ENCODE measurements around the gene EXOC3L4. TPM values are rescaled to one million over a fixed set of nuclear protein-coding genes. Genes with fewer than 3 reads are reported as not detected.
A peak's percentile ranks its signal among the peaks of the same experiment; 100 is the strongest.

EXOC3L4 gene
- total and polyA plus RNA-seq, 9 of the 15 experiments (the other 6 are each of a cell fraction or from before 2014, with no cell fraction given) = 0.10 to 6.7 (median 0.98) TPM; not detected in 1

DNA sequence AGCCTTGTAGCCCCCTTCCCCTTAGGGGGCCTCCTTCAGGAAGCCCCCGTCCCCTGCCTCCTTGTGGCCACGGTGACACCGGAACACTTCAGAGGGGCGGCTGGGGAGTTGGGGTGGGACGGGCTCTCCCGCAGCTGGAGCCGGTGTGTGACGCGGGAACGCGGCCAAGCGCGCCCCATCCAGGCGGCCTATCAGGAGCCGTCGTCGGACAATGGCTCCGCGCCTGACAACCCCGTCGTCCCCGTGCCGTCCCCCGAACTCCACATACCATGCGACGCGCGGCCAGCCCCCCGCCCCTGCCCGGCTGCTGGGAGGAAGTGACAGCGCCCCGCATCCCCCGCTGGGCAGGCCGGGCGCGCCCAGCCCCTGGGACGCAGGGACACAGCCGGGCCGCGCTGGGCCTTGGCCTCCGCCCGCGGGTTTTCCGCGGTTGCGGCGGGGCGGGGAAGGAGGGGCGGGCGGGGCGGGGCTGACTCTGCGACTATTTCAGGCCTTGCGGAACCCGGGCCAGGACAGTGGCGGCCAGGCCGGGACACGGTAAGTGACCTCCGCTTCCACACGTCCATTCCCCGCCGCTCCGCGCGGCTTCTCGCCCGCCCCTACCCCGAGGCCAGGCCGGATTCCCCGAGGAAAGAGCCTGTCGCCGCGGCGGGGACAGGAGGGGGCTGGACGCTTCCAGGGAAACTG lies 28.6 kb downstream of the EXOC3L4 start, which contains the start of gene TNFAIP2 (continued):
- TF ChIP-seq, protein P1, sequence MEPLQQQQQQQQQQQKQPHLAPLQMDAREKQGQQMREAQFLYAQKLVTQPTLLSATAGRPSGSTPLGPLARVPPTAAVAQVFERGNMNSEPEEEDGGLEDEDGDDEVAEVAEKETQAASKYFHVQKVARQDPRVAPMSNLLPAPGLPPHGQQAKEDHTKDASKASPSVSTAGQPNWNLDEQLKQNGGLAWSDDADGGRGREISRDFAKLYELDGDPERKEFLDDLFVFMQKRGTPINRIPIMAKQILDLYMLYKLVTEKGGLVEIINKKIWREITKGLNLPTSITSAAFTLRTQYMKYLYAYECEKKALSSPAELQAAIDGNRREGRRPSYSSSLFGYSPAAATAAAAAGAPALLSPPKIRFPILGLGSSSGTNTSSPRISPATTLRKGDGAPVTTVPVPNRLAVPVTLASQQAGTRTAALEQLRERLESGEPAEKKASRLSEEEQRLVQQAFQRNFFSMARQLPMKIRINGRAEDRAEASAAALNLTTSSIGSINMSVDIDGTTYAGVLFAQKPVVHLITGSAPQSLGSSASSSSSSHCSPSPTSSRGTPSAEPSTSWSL (CRISPR knock-in tag; IDR thresholded peaks at IDR 0.05; ENCODE audit: borderline replicate concordance) = no peak
- TF ChIP-seq CBX8 (IDR thresholded peaks at IDR 0.05; ENCODE audit: borderline replicate concordance, extremely low read depth, low read depth, low read length, poor library complexity, severe bottlenecking) (no peak), SUPT5H (IDR thresholded peaks at IDR 0.05) (no peak), FOXM1 (IDR thresholded peaks at IDR 0.05; ENCODE audit: low read depth) (no peak), FOXM1 (CRISPR knock-in tag; IDR thresholded peaks at IDR 0.05; ENCODE audit: low read depth) (no peak), LEF1 (IDR thresholded peaks at IDR 0.05) (no peak), NR2C2 (CRISPR knock-in tag; IDR thresholded peaks at IDR 0.05) (no peak), NR2C2 (tag; IDR thresholded peaks at IDR 0.05) (no peak), BACH1 (tag; IDR thresholded peaks at IDR 0.05) (no peak)
- TF ChIP-seq, protein P2, sequence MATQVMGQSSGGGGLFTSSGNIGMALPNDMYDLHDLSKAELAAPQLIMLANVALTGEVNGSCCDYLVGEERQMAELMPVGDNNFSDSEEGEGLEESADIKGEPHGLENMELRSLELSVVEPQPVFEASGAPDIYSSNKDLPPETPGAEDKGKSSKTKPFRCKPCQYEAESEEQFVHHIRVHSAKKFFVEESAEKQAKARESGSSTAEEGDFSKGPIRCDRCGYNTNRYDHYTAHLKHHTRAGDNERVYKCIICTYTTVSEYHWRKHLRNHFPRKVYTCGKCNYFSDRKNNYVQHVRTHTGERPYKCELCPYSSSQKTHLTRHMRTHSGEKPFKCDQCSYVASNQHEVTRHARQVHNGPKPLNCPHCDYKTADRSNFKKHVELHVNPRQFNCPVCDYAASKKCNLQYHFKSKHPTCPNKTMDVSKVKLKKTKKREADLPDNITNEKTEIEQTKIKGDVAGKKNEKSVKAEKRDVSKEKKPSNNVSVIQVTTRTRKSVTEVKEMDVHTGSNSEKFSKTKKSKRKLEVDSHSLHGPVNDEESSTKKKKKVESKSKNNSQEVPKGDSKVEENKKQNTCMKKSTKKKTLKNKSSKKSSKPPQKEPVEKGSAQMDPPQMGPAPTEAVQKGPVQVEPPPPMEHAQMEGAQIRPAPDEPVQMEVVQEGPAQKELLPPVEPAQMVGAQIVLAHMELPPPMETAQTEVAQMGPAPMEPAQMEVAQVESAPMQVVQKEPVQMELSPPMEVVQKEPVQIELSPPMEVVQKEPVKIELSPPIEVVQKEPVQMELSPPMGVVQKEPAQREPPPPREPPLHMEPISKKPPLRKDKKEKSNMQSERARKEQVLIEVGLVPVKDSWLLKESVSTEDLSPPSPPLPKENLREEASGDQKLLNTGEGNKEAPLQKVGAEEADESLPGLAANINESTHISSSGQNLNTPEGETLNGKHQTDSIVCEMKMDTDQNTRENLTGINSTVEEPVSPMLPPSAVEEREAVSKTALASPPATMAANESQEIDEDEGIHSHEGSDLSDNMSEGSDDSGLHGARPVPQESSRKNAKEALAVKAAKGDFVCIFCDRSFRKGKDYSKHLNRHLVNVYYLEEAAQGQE (IDR thresholded peaks at IDR 0.05; ENCODE audit: borderline replicate concordance) = no peak
- TF ChIP-seq, protein P2 (CRISPR knock-in tag; IDR thresholded peaks at IDR 0.05; ENCODE audit: low read depth) = no peak
- TF ChIP-seq, protein P3, sequence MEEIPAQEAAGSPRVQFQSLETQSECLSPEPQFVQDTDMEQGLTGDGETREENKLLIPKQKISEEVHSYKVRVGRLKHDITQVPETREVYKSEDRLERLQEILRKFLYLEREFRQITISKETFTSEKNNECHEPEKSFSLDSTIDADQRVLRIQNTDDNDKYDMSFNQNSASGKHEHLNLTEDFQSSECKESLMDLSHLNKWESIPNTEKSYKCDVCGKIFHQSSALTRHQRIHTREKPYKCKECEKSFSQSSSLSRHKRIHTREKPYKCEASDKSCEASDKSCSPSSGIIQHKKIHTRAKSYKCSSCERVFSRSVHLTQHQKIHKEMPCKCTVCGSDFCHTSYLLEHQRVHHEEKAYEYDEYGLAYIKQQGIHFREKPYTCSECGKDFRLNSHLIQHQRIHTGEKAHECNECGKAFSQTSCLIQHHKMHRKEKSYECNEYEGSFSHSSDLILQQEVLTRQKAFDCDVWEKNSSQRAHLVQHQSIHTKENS (CRISPR knock-in tag; IDR thresholded peaks at IDR 0.05) = no peak
- TF ChIP-seq, protein P4, sequence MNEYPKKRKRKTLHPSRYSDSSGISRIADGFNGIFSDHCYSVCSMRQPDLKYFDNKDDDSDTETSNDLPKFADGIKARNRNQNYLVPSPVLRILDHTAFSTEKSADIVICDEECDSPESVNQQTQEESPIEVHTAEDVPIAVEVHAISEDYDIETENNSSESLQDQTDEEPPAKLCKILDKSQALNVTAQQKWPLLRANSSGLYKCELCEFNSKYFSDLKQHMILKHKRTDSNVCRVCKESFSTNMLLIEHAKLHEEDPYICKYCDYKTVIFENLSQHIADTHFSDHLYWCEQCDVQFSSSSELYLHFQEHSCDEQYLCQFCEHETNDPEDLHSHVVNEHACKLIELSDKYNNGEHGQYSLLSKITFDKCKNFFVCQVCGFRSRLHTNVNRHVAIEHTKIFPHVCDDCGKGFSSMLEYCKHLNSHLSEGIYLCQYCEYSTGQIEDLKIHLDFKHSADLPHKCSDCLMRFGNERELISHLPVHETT (CRISPR knock-in tag; conservative IDR thresholded peaks at IDR 0.05 in 1 of 2, IDR thresholded peaks at IDR 0.05 in 1 of 2) = 0 out of 4 replicates have a peak, but pooled peaks of 1 of the 2 experiments have one; percentile 51
- TF ChIP-seq, protein P5, sequence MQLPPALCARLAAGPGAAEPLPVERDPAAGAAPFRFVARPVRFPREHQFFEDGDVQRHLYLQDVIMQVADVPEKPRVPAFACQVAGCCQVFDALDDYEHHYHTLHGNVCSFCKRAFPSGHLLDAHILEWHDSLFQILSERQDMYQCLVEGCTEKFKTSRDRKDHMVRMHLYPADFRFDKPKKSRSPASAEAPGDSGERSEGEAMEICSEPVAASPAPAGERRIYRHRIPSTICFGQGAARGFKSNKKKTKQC (CRISPR knock-in tag; IDR thresholded peaks at IDR 0.05) = no peak
